Breast epithelium (tissue), 3 donors: ENCODE measurements around the gene KCNMB2.

Source experiments
- CTCF ChIP-seq, 3 donors: fragments of 450-650 bp; IDR thresholded peaks; one replicate each; pipeline ENCODE4 v1.5.1; 2016 to 2017; ENCODE audit warnings: antibody characterized with exemption in 3 of 3, mild to moderate bottlenecking in 3 of 3, moderate library complexity in 3 of 3
- POLR2A ChIP-seq: fragments of 450-650 bp; IDR thresholded peaks from one replicate; pipeline ENCODE4 v1.6.1; 2016; ENCODE audit warnings: antibody characterized with exemption, mild to moderate bottlenecking, moderate library complexity
- POLR2AphosphoS5 ChIP-seq, 3 donors: sonication (generic); formaldehyde crosslinking; IDR thresholded peaks; one replicate each; pipeline ENCODE4 v1.6.1; 2017; ENCODE audit warnings: antibody characterized with exemption in 3 of 3

GRCh38 chr3:178522200-178523052 lies 13.8 kb upstream of the KCNMB2 start:
- no peak for TF ChIP-seq CTCF (IDR thresholded peaks at IDR 0.05)
- TF ChIP-seq POLR2A: no peak
- no peak for TF ChIP-seq POLR2AphosphoS5 (IDR thresholded peaks at IDR 0.05)
